ENCODE results near the gene DNAJA1. TPM values are rescaled to one million over a fixed set of nuclear protein-coding genes. Genes with fewer than 3 reads are reported as not detected.
"Not testable (repeated sequence)": the region's sequence is repeated elsewhere in the genome, so short reads cannot be mapped to it uniquely, and the experiment has no call there.

DNAJA1 gene
- total and polyA plus RNA-seq, 5 donors from 2014 or later: 82.4 to 214 (median 104) TPM

- Mint-ChIP-seq H3K36me3 (peaks cover 54% of the 10 kb centered on the region), H3K27me3 (no peaks in the 10 kb centered on the region), H3K4me3 (no peak overlapping the region), H3K27ac (peak overlapping the region; percentile 44 to 62 (median 56)), H3K4me1 (peaks cover 23 to 42% (median 30%) of the 10 kb centered on the region in 4 donors), H3K9me3 (no peaks in the 10 kb centered on the region)
- DNase-seq (no peak), ATAC-seq (ENCODE audit: low read depth in 2 of 2) (no peak)
- no peak overlapping the region for H3K27ac ChIP-seq (ENCODE audit: insufficient read depth, low read length, poor library complexity, severe bottlenecking)
- H3K9me3 ChIP-seq (ENCODE audit: control insufficient read depth in 2 of 2, low read length in 2 of 2): no peaks in the 10 kb centered on the region
- H3K36me3 ChIP-seq (ENCODE audit: control insufficient read depth, insufficient read depth, low read length): peaks cover 86% of the 10 kb centered on the region
- no peaks in the 10 kb centered on the region for H3K27me3 ChIP-seq (ENCODE audit: control insufficient read depth, insufficient read depth, low read length)
- H3K4me1 ChIP-seq (ENCODE audit: control insufficient read depth, insufficient read depth, low read length, poor library complexity, severe bottlenecking): no peaks in the 10 kb centered on the region
- no peak overlapping the region for H3K4me3 ChIP-seq (ENCODE audit: low read depth, low read length)
Observed at GRCh38 chr9:33068991-33069390, 43.9 kb downstream of the DNAJA1 start.

GRCh38 chr9:33076046-33077004 lies 51.3 kb downstream of the DNAJA1 start, which contains the start of gene SMU1:
TSS of gene SMU1 (minus strand) at chr9:33076674. CDS start at chr9:33076608, 66 bp downstream.
- Mint-ChIP-seq H3K36me3 (peaks cover 23% of the 10 kb centered on the region), H3K9me3 (no peaks in the 10 kb centered on the region), H3K4me1 (peaks cover 22 to 61% (median 34%) of the 10 kb centered on the region in 4 donors), H3K27me3 (no peaks in the 10 kb centered on the region), H3K27ac (peak within 1 kb of the TSS; percentile 98 to 100 (median 100)), H3K4me3 (peak within 1 kb of the TSS; percentile 98 to 99 (median 98))
- H3K36me3 ChIP-seq (ENCODE audit: control insufficient read depth, insufficient read depth, low read length): peaks cover 28% of the 10 kb centered on the region
- H3K4me1 ChIP-seq (ENCODE audit: control insufficient read depth, insufficient read depth, low read length, poor library complexity, severe bottlenecking): peaks cover 22% of the 10 kb centered on the region
- peak within 1 kb of the TSS; percentile 98 for H3K4me3 ChIP-seq (ENCODE audit: low read depth, low read length)
- ATAC-seq (ENCODE audit: low read depth in 2 of 2): peak; percentile 97 to 98
- DNase-seq: peak; percentile 95 to 98 (median 95)
- no peaks in the 10 kb centered on the region for H3K9me3 ChIP-seq (ENCODE audit: control insufficient read depth in 2 of 2, low read length in 2 of 2)
- H3K27ac ChIP-seq (ENCODE audit: insufficient read depth, low read length, poor library complexity, severe bottlenecking): peak within 1 kb of the TSS; percentile 97
- no peaks in the 10 kb centered on the region for H3K27me3 ChIP-seq (ENCODE audit: control insufficient read depth, insufficient read depth, low read length)

DNA sequence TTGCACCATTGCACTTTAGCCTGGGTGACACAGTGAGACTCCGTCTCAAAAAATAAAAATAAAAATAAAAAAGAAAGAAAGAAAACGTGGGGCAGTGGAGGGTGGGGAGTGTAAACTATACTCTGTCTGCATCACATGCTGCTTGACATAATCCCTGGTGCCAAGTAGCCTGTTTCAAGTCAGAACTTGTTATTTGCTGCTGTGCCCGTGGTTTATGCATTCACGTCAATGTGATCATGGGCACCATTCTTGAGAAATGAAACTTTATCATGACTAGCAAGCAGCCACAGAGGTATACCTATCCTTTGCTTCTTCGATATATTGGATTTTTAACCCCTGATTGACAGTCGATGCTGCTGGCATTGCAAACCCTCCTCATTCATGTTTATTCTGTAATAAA lies 55.5 kb downstream of the DNAJA1 start:
- Mint-ChIP-seq H3K27ac (no peak overlapping the region), H3K27me3 (no peaks in the 10 kb centered on the region), H3K9me3 (no peaks in the 10 kb centered on the region), H3K4me1 (peaks cover 18 to 36% (median 25%) of the 10 kb centered on the region in 4 donors), H3K4me3 (no peak overlapping the region), H3K36me3 (peaks cover under 1% of the 10 kb centered on the region)
- H3K4me3 ChIP-seq (ENCODE audit: low read depth, low read length): peak overlapping the region; percentile 70
- no peaks in the 10 kb centered on the region for H3K27me3 ChIP-seq (ENCODE audit: control insufficient read depth, insufficient read depth, low read length)
- DNase-seq: peak in 1 of 3 donors; percentile 42
- no peak overlapping the region for H3K27ac ChIP-seq (ENCODE audit: insufficient read depth, low read length, poor library complexity, severe bottlenecking)
- no peaks in the 10 kb centered on the region for H3K9me3 ChIP-seq (ENCODE audit: control insufficient read depth in 2 of 2, low read length in 2 of 2)
- no peak for ATAC-seq (ENCODE audit: low read depth in 2 of 2)
- H3K36me3 ChIP-seq (ENCODE audit: control insufficient read depth, insufficient read depth, low read length): no peaks in the 10 kb centered on the region
- peaks cover 31% of the 10 kb centered on the region for H3K4me1 ChIP-seq (ENCODE audit: control insufficient read depth, insufficient read depth, low read length, poor library complexity, severe bottlenecking)

DNA sequence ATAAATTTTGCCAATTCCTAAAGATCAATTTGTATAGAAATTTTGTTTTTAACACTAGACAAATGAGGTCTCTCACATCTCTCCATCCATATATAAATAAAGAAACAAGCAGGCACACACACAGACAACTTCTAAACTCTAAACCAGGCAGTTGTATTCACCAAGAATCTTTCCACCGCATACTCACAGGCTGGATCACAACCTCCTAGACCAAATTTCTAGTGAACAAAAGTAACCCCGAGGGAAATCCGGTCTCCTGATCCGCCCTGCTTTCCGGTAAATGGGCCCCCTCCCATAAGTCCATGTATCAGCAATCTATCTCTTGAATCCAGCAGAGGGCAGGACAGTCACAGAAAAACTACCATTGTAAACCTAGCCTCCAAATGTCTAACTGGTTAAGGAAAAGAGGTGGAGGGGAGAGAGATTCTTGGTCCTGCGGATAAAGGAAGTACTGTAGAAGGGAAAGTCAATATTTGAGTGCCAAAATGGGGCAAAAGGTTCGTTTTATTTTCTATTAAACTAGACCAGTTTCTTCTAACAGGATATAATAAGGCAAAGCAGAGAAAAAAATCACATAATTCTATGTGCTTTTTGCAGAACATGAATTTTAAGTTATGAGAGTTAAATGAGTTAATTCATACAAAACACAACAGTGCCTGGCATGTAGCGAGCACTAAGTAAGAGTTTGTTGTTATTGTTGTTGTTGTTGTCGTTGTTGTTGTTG lies 56.2 kb downstream of the DNAJA1 start:
- no peaks in the 10 kb centered on the region for H3K36me3 Mint-ChIP-seq
- Histone ChIP-seq H3K27me3 (ENCODE audit: control insufficient read depth, insufficient read depth, low read length) (no peaks in the 10 kb centered on the region), H3K4me1 (ENCODE audit: control insufficient read depth, insufficient read depth, low read length, poor library complexity, severe bottlenecking) (peaks cover 24% of the 10 kb centered on the region), H3K9me3 (ENCODE audit: control insufficient read depth in 2 of 2, low read length in 2 of 2) (no peaks in the 10 kb centered on the region), H3K4me3 (ENCODE audit: low read depth, low read length) (peak overlapping the region; percentile 70), H3K36me3 (ENCODE audit: control insufficient read depth, insufficient read depth, low read length) (no peaks in the 10 kb centered on the region), H3K27ac (ENCODE audit: insufficient read depth, low read length, poor library complexity, severe bottlenecking) (peak overlapping the region; percentile 53)
- peak; percentile 55 to 58 for ATAC-seq (ENCODE audit: low read depth in 2 of 2)
- H3K4me1 Mint-ChIP-seq: peaks cover 13 to 30% (median 19%) of the 10 kb centered on the region in 4 donors
- H3K4me3 Mint-ChIP-seq: no peak overlapping the region
- no peaks in the 10 kb centered on the region for H3K27me3 Mint-ChIP-seq
- H3K27ac Mint-ChIP-seq: no peak overlapping the region
- peak; percentile 40 to 94 (median 80) for DNase-seq
- H3K9me3 Mint-ChIP-seq: no peaks in the 10 kb centered on the region

- H3K36me3 ChIP-seq (ENCODE audit: control insufficient read depth, insufficient read depth, low read length): no peaks in the 10 kb centered on the region
- ATAC-seq (ENCODE audit: low read depth in 2 of 2) (no peak), DNase-seq (peak in 1 of 3 donors; percentile 17)
- H3K4me3 ChIP-seq (ENCODE audit: low read depth, low read length): peak overlapping the region; percentile 32
- H3K27me3 ChIP-seq (ENCODE audit: control insufficient read depth, insufficient read depth, low read length): no peaks in the 10 kb centered on the region
- peak overlapping the region in 3 of 4 donors; percentile 10 to 83 (median 59) for H3K4me3 Mint-ChIP-seq
- no peaks in the 10 kb centered on the region for H3K27me3 Mint-ChIP-seq
- no peaks in the 10 kb centered on the region for H3K9me3 ChIP-seq (ENCODE audit: control insufficient read depth in 2 of 2, low read length in 2 of 2)
- H3K4me1 Mint-ChIP-seq: peaks cover 10 to 23% (median 13%) of the 10 kb centered on the region in 4 donors
- no peaks in the 10 kb centered on the region for H3K9me3 Mint-ChIP-seq
- H3K36me3 Mint-ChIP-seq: no peaks in the 10 kb centered on the region
- H3K27ac ChIP-seq (ENCODE audit: insufficient read depth, low read length, poor library complexity, severe bottlenecking): no peak overlapping the region
- H3K4me1 ChIP-seq (ENCODE audit: control insufficient read depth, insufficient read depth, low read length, poor library complexity, severe bottlenecking): peaks cover 22% of the 10 kb centered on the region
- peak overlapping the region in 1 of 3 donors; percentile 78 for H3K27ac Mint-ChIP-seq
Observed at GRCh38 chr9:33082128-33082527, 57.1 kb downstream of the DNAJA1 start.

- H3K9me3 Mint-ChIP-seq: no peaks in the 10 kb centered on the region
- peaks cover 10 to 19% (median 13%) of the 10 kb centered on the region in 4 donors for H3K4me1 Mint-ChIP-seq
- peak overlapping the region in 1 of 3 donors; percentile 78 for H3K27ac Mint-ChIP-seq
- Histone ChIP-seq H3K4me3 (ENCODE audit: low read depth, low read length) (peak overlapping the region; percentile 32), H3K4me1 (ENCODE audit: control insufficient read depth, insufficient read depth, low read length, poor library complexity, severe bottlenecking) (peaks cover 22% of the 10 kb centered on the region), H3K9me3 (ENCODE audit: control insufficient read depth in 2 of 2, low read length in 2 of 2) (no peaks in the 10 kb centered on the region), H3K36me3 (ENCODE audit: control insufficient read depth, insufficient read depth, low read length) (no peaks in the 10 kb centered on the region), H3K27me3 (ENCODE audit: control insufficient read depth, insufficient read depth, low read length) (no peaks in the 10 kb centered on the region), H3K27ac (ENCODE audit: insufficient read depth, low read length, poor library complexity, severe bottlenecking) (no peak overlapping the region)
- ATAC-seq (ENCODE audit: low read depth in 2 of 2): no peak
- no peaks in the 10 kb centered on the region for H3K36me3 Mint-ChIP-seq
- peak in 1 of 3 donors; percentile 54 for DNase-seq
- H3K4me3 Mint-ChIP-seq: peak overlapping the region in 2 of 4 donors; percentile 59 to 83
- H3K27me3 Mint-ChIP-seq: no peaks in the 10 kb centered on the region
Observed at GRCh38 chr9:33082538-33083326, 57.7 kb downstream of the DNAJA1 start.

DNA sequence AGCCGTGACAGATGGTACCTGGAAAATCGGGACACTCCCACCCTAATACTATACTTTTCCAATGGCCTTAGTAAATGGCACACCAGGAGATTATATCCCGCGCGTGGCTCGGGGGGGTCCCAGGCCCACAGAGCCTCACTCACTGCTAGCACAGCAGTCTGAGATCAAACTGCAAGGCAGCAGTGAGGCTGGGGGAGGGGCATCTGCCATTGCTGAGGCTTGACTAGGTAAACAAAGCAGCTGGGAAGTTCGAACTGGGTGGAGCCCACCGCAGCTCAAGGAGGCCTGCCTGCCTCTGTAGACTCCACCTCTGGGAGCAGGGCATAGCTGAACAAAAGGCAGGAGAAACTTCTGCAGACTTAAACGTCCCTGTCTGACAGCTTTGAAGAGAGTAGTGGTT lies 60.6 kb downstream of the DNAJA1 start:
- H3K9me3 Mint-ChIP-seq; H3K27ac Mint-ChIP-seq; H3K36me3 ChIP-seq (ENCODE audit: control insufficient read depth, insufficient read depth, low read length); H3K27ac ChIP-seq (ENCODE audit: insufficient read depth, low read length, poor library complexity, severe bottlenecking); DNase-seq; H3K36me3 Mint-ChIP-seq; H3K9me3 ChIP-seq (ENCODE audit: control insufficient read depth in 2 of 2, low read length in 2 of 2); H3K27me3 Mint-ChIP-seq; ATAC-seq (ENCODE audit: low read depth in 2 of 2); H3K4me3 Mint-ChIP-seq; H3K4me3 ChIP-seq (ENCODE audit: low read depth, low read length); H3K27me3 ChIP-seq (ENCODE audit: control insufficient read depth, insufficient read depth, low read length): not testable (repeated sequence)
- peaks cover 4 to 16% (median 11%) of the 10 kb centered on the region in 4 donors for H3K4me1 Mint-ChIP-seq
- peaks cover 22% of the 10 kb centered on the region for H3K4me1 ChIP-seq (ENCODE audit: control insufficient read depth, insufficient read depth, low read length, poor library complexity, severe bottlenecking)
